Measurements from ENCODE around the gene MDFIC. TPM values are rescaled to one million over a fixed set of nuclear protein-coding genes. Genes with fewer than 3 reads are reported as not detected.
A peak's percentile ranks its signal among the peaks of the same experiment; 100 is the strongest.

The MDFIC gene
- polyA plus RNA-seq, 1 experiment, result 35.9 TPM

GRCh38 chr7:115019882-115020605 is 98.2 kb downstream of the MDFIC start:
- no peak for TF ChIP-seq CTCF (IDR thresholded peaks at IDR 0.05; ENCODE audit: low read depth, low read length)
- ChIA-PET CTCF (no interaction called here), POLR2A (interaction anchor here (0.5 kb wide), 1 partner anchor 85 kb away, joined by 4 read pairs; no protein-coding TSS in a partner anchor)
- Histone ChIP-seq H3K27me3 (ENCODE audit: control insufficient read depth, insufficient read depth, low read length) (no peaks in the 10 kb centered on the region), H3K9me3 (ENCODE audit: control insufficient read depth, insufficient read depth, low read length) (no peaks in the 10 kb centered on the region), H3K4me3 (ENCODE audit: low read depth, low read length) (no peak overlapping the region), H3K27ac (ENCODE audit: low read depth, low read length) (no peak overlapping the region)
- no peak for DNase-seq (ENCODE audit: low read depth, low spot score)

GRCh38 chr7:115023219-115023618 is 101.3 kb downstream of the MDFIC start:
- no peak for DNase-seq (ENCODE audit: low read depth, low spot score)
- CTCF ChIA-PET, result interaction anchor here (0.5 kb wide), 1 partner anchor 631 kb away, joined by 3 read pairs; no protein-coding TSS in a partner anchor
- POLR2A ChIA-PET, result no interaction called here
- H3K4me3 ChIP-seq (ENCODE audit: low read depth, low read length), result no peak overlapping the region
- no peak overlapping the region for H3K27ac ChIP-seq (ENCODE audit: low read depth, low read length)
- TF ChIP-seq CTCF (IDR thresholded peaks at IDR 0.05; ENCODE audit: low read depth, low read length), result no peak
- H3K27me3 ChIP-seq (ENCODE audit: control insufficient read depth, insufficient read depth, low read length), result no peaks in the 10 kb centered on the region
- H3K9me3 ChIP-seq (ENCODE audit: control insufficient read depth, insufficient read depth, low read length), result no peaks in the 10 kb centered on the region

- TF ChIP-seq CTCF (IDR thresholded peaks at IDR 0.05; ENCODE audit: low read depth, low read length), result no peak
- ChIA-PET CTCF (no interaction called here), POLR2A (no interaction called here)
- Histone ChIP-seq H3K9me3 (ENCODE audit: control insufficient read depth, insufficient read depth, low read length) (no peaks in the 10 kb centered on the region), H3K4me3 (ENCODE audit: low read depth, low read length) (no peak overlapping the region), H3K27ac (ENCODE audit: low read depth, low read length) (no peak overlapping the region), H3K27me3 (ENCODE audit: control insufficient read depth, insufficient read depth, low read length) (no peaks in the 10 kb centered on the region)
- DNase-seq (ENCODE audit: low read depth, low spot score), result no peak
Measured at GRCh38 chr7:115024276-115024675, 102.4 kb downstream of the MDFIC start.

- H3K9me3 ChIP-seq (ENCODE audit: control insufficient read depth, insufficient read depth, low read length), result no peaks in the 10 kb centered on the region
- POLR2A ChIA-PET, result no interaction called here
- H3K4me3 ChIP-seq (ENCODE audit: low read depth, low read length), result no peak overlapping the region
- no peak overlapping the region for H3K27ac ChIP-seq (ENCODE audit: low read depth, low read length)
- DNase-seq (ENCODE audit: low read depth, low spot score), result no peak
- 0 out of 2 replicates have a peak, but pooled peaks have one; percentile 11 for TF ChIP-seq CTCF (IDR thresholded peaks at IDR 0.05; ENCODE audit: low read depth, low read length)
- no peaks in the 10 kb centered on the region for H3K27me3 ChIP-seq (ENCODE audit: control insufficient read depth, insufficient read depth, low read length)
- CTCF ChIA-PET, result no interaction called here
Measured at GRCh38 chr7:115032715-115033703, 111.1 kb downstream of the MDFIC start.

All from AG04450 (cell line).